ENCODE results near the gene STXBP6.
"Not testable (repeated sequence)": the region's sequence is repeated elsewhere in the genome, so short reads cannot be mapped to it uniquely, and the experiment has no call there.

STXBP6 gene

DNA sequence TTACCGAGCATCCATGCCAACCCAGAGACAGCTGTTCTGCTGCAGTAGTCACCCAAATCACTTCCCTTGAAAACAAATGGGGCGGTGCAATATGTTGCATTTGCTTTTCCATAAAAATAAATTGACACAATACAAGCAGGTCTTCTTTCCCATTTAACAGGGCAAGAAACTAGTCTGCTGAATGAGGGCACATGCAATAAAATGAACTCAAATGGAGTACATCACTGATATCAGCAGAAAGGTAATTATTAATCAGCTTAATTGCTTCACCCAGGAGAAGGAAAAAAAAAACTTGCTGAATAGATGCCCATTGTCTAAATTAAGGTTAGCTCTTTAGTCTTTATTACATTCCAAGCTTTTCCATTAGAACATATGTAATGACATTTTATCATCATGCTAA lies 240.8 kb downstream of the STXBP6 start:
- in situ Hi-C loops (cut with HindIII; ENCODE audit: low sequenced_read_pairs) = no loop called here
- no peak for DNase-seq (ENCODE audit: low read depth, low spot score)
- TF ChIP-seq, protein P1, sequence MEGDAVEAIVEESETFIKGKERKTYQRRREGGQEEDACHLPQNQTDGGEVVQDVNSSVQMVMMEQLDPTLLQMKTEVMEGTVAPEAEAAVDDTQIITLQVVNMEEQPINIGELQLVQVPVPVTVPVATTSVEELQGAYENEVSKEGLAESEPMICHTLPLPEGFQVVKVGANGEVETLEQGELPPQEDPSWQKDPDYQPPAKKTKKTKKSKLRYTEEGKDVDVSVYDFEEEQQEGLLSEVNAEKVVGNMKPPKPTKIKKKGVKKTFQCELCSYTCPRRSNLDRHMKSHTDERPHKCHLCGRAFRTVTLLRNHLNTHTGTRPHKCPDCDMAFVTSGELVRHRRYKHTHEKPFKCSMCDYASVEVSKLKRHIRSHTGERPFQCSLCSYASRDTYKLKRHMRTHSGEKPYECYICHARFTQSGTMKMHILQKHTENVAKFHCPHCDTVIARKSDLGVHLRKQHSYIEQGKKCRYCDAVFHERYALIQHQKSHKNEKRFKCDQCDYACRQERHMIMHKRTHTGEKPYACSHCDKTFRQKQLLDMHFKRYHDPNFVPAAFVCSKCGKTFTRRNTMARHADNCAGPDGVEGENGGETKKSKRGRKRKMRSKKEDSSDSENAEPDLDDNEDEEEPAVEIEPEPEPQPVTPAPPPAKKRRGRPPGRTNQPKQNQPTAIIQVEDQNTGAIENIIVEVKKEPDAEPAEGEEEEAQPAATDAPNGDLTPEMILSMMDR (IDR thresholded peaks at IDR 0.05; ENCODE audit: low read depth, low read length) = no peak

DNA sequence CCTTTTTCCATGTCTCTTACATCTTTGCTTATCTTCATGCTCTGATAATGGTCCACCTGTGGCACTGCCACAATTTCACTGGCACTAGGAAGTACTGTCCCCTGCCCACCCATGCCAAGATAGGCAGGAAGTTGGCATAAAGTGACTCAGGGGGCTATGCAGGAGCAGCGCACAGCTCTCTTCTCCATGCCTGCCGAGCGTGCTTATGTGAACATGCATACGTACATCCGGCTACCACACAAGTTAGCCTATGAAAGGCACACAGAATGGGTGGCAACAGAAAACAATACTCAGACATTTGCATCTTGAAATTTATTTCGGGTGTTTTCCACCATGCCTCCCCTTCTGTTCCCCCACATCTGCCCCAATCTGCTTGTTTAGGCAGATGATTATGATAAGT lies 241.5 kb downstream of the STXBP6 start:
- TF ChIP-seq, protein P1 (IDR thresholded peaks at IDR 0.05; ENCODE audit: low read depth, low read length) = no peak
- DNase-seq (ENCODE audit: low read depth, low spot score) = no peak
- in situ Hi-C loops (cut with HindIII; ENCODE audit: low sequenced_read_pairs) = no loop called here
- no peak overlapping the region for H3K4me3 ChIP-seq (ENCODE audit: low read depth, low read length)

More for the DNA sequence above, 240.8 kb downstream of the STXBP6 start:
- H3K4me3 ChIP-seq (ENCODE audit: low read depth, low read length) = no peak overlapping the region

DNA sequence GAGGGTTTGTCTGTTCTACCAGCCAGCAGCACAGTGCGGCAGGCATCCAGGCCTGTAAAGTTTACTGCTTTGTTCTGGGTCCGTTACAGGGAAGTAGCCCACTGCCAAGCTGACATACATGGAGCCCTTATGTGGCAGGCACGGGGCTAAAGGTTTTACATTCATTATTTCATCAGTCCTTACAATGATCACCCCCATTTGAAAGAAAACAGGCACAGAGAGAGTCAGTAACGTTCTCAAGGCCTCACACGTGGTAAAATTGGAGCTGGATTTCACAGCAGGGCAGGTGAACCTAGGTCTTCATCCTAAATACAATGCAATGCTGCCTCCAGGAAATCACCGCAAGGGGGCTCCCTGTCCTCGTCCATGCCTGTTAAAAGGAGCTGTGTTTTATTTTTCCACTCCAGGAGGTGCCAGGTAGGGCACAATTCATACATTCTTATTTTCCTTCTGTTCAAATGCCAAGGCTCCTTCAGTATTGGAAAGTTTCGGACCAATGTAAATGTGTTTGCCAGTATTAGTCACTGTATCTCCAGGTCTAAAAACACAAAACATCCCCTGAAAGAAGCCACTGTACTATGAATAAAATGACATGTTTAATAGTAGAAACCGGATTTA lies 243.8 kb downstream of the STXBP6 start:
- TF ChIP-seq, protein P1 (IDR thresholded peaks at IDR 0.05; ENCODE audit: low read depth, low read length) = peak; percentile 82
- in situ Hi-C loops (cut with HindIII; ENCODE audit: low sequenced_read_pairs) = no loop called here
- DNase-seq (ENCODE audit: low read depth, low spot score) = peak; percentile 42
- no peak overlapping the region for H3K4me3 ChIP-seq (ENCODE audit: low read depth, low read length)

DNA sequence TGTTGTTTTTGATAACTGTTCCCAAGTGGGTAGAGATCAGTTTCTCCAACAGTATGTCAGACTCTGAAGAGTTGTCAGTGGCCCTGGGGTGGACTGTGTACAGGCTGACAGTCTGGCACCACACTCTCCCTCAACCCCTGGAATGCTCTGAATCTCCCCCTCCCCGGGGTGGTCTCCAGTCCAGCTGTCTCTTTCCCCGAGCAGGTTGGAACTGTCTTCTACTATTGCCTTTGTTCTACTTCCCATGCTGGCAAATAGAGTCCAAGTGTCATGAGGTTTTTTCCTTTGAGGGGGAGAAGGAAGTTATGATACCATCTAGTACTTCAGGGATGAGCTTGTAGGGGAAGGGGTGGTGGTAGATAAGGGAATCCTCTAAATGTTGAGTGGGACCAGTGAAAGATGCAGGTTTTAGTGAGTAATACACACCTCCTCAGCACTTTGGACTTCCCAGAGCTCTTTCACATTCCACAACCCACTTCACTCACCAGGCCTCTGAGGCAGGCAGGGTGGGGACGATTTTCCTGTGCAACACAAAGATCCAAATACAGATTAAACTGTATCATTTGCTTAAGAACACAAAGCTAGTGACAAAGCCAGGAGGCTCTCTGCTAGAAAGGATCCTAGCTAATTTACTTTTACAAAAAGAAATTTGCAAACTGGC lies 245.3 kb downstream of the STXBP6 start:
- in situ Hi-C loops (cut with HindIII; ENCODE audit: low sequenced_read_pairs) = no loop called here
- TF ChIP-seq, protein P1 (IDR thresholded peaks at IDR 0.05; ENCODE audit: low read depth, low read length) = no peak
- no peak overlapping the region for H3K4me3 ChIP-seq (ENCODE audit: low read depth, low read length)
- no peak for DNase-seq (ENCODE audit: low read depth, low spot score)

DNA sequence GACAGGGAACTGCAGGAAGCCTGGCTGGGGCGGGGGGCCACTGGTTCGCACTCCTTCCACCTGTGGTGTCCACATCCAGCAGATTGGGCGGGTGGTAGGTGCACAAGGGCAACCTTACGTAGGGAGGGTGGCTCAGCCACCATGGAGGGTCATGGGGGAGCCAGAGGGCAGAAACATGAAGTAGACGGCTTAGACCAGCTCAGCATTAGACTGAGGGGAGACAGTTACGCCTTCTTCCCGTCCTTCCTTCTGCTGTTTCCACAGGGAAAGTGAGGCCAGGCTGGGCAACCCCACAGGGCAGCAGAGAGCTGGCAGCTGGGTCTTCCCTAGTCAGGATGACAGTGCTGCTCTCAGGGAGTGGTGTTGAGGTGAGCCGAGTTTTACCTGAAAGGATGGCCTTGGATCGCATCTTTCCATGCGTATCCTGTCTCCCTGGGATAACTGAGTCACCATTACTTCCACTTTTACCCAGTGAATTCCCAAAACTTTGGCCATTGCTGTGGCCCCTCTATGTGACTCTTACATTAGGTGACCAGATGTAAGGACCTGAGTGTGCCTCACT lies 245.9 kb downstream of the STXBP6 start:
- in situ Hi-C loops (cut with HindIII; ENCODE audit: low sequenced_read_pairs) = no loop called here
- no peak overlapping the region for H3K4me3 ChIP-seq (ENCODE audit: low read depth, low read length)
- TF ChIP-seq, protein P1 (IDR thresholded peaks at IDR 0.05; ENCODE audit: low read depth, low read length) = no peak

DNA sequence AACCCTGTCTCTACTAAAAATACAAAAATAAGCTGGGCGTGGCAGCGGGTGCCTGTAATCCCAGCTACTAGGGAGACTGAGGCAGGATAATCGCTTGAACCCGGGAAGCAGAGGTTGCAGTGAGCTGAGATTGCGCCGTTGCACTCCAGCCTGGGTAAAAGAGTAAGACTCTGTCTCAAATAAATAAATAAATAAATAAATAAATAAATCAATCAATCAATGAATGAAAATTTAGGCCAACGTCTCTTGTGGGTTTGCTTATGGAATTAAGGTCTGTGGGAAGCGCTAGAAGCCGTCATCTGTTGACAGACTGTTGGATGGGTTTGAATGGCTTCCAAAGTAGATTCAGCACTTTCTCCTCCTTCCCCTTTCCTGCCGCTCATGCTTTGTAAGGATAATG lies 246.5 kb downstream of the STXBP6 start:
- H3K4me3 ChIP-seq (ENCODE audit: low read depth, low read length); DNase-seq (ENCODE audit: low read depth, low spot score); in situ Hi-C loops (cut with HindIII; ENCODE audit: low sequenced_read_pairs): not testable (repeated sequence)

More for the DNA sequence above, 245.9 kb downstream of the STXBP6 start:
- DNase-seq (ENCODE audit: low read depth, low spot score) = no peak

DNA sequence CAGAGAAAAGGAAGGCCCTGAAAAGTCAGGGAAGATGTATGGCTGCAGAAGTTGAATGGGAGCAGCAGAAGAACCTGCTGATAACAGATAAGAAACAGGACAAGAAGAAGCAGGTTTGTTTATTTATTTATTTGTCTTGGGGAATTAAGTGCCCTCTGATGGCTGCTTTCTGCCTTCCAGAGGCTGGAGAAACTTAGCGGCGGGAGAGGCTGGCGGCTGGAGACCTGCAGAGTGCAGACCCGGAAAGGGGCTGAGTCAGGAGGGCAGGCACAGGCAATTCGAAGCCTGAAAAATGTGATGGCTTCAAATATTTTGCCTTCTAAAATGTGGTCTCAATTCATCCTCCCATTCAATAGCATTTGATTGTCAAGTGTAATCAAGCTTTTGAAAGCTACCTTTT lies 247.7 kb downstream of the STXBP6 start:
- no peak for DNase-seq (ENCODE audit: low read depth, low spot score)
- H3K4me3 ChIP-seq (ENCODE audit: low read depth, low read length) = no peak overlapping the region

More for the DNA sequence above, 247.7 kb downstream of the STXBP6 start:
- in situ Hi-C loops (cut with HindIII; ENCODE audit: low sequenced_read_pairs) = no loop called here
- TF ChIP-seq, protein P1 (IDR thresholded peaks at IDR 0.05; ENCODE audit: low read depth, low read length) = no peak

Measured in astrocyte of the spinal cord (primary cell).